SK-N-SH (cell line): ENCODE data around the gene OBSCN. TPM values are rescaled to one million over a fixed set of nuclear protein-coding genes. Genes with fewer than 3 reads are reported as not detected.

ENCODE experiments used
- CTCF ChIA-PET: fragments of 300-600, 350-600 bp; formaldehyde crosslinking; extraction: SDS; loops from one replicate; lab custom pipeline; 2021; lab: Yijun Ruan, JAX
- POLR2A ChIA-PET: fragments of 350-600 bp; sonication (Branson Sonifier 250); formaldehyde crosslinking; extraction: SDS; loops from one replicate; lab custom pipeline; 2020; ENCODE audit warnings: antibody characterized with exemption, inconsistent platforms; lab: Yijun Ruan, JAX
- DNase-seq: peaks from one replicate; pipeline ENCODE4 v3.0.0; 2012
- H2AFZ ChIP-seq: fragments of 200-600 bp; sonication (generic); 2 replicates; pipeline ENCODE4 v1.8.1; 2016; ENCODE audit warnings: antibody characterized with exemption, mild to moderate bottlenecking, low read depth
- H3F3A ChIP-seq: fragments of 200-600 bp; sonication (generic); replicated peaks from 2 replicates; pipeline ENCODE3; 2016; ENCODE audit warnings: antibody characterized with exemption, mild to moderate bottlenecking; ENCODE audit not compliant: insufficient read depth
- H3K27ac ChIP-seq, 2 experiments: fragments of 200-500 bp in 1 of 2; fragments of 200-600 bp in 1 of 2; sonication (Bioruptor generic) in 1 of 2; sonication (generic), shearing (Covaris generic) in 1 of 2; 2 replicates each; pipeline versions ENCODE4 v1.5.1 to v1.6.1; 2014 to 2016; ENCODE audit warnings: low read depth in 2 of 2, inconsistent platforms in 1 of 2, low read length in 1 of 2, mild to moderate bottlenecking in 1 of 2, mixed read lengths in 1 of 2
- H3K27me3 ChIP-seq: fragments of 200-600 bp; sonication (generic), shearing (Covaris generic); 2 replicates; pipeline ENCODE4 v1.6.1; 2016; ENCODE audit warnings: mixed run types; ENCODE audit not compliant: insufficient read depth
- H3K36me3 ChIP-seq, 2 experiments: fragments of 200-500 bp in 1 of 2; fragments of 200-600 bp in 1 of 2; sonication (Bioruptor generic) in 1 of 2; sonication (generic) in 1 of 2; replicated peaks in 1 of 2; 2 replicates each; pipeline versions ENCODE3 to v1.5.1; 2014 to 2016; ENCODE audit warnings: low read length in 1 of 2, mild to moderate bottlenecking in 1 of 2; ENCODE audit not compliant: insufficient read depth in 2 of 2, control insufficient read depth in 1 of 2
- H3K4me1 ChIP-seq, 2 experiments: fragments of 200-500 bp in 1 of 2; fragments of 200-600 bp in 1 of 2; sonication (Bioruptor generic) in 1 of 2; sonication (generic), shearing (Covaris generic) in 1 of 2; 2 replicates each; pipeline versions ENCODE4 v1.5.1 to v1.6.1; 2014 to 2016; ENCODE audit warnings: low read depth in 1 of 2, low read length in 1 of 2, mixed run types in 1 of 2; ENCODE audit not compliant: insufficient read depth in 2 of 2, control insufficient read depth in 1 of 2
- H3K4me2 ChIP-seq: fragments of 200-600 bp; sonication (generic), shearing (Covaris generic); 2 replicates; pipeline ENCODE4 v1.6.1; 2017; ENCODE audit warnings: mixed run types
- H3K4me3 ChIP-seq, 2 experiments: fragments of 200-500 bp in 1 of 2; fragments of 200-600 bp in 1 of 2; sonication (Bioruptor generic) in 1 of 2; sonication (generic), shearing (Covaris generic) in 1 of 2; 2 replicates each; pipeline versions ENCODE4 v1.5.1 to v1.8.1; 2014 to 2016; ENCODE audit warnings: low read depth in 2 of 2, inconsistent platforms in 1 of 2, low read length in 1 of 2, mild to moderate bottlenecking in 1 of 2, mixed read lengths in 1 of 2, moderate library complexity in 1 of 2
- H3K79me2 ChIP-seq: fragments of 200-600 bp; sonication (generic); 2 replicates; pipeline ENCODE4 v1.8.1; 2017; ENCODE audit warnings: mild to moderate bottlenecking; ENCODE audit not compliant: insufficient read depth
- H3K9ac ChIP-seq: fragments of 200-600 bp; sonication (generic); 2 replicates; pipeline ENCODE4 v1.6.1; 2017; ENCODE audit warnings: mixed run types
- H3K9me2 ChIP-seq: fragments of 200-600 bp; sonication (generic); 2 replicates; pipeline ENCODE4 v1.6.1; 2017; ENCODE audit warnings: mixed run types
- H3K9me3 ChIP-seq: fragments of 200-600 bp; sonication (generic); 2 replicates; pipeline ENCODE4 v1.6.1; 2017; ENCODE audit warnings: mixed run types, mild to moderate bottlenecking, moderate library complexity
- H4K20me1 ChIP-seq: fragments of 200-600 bp; sonication (generic); 2 replicates; pipeline ENCODE4 v1.6.1; 2017; ENCODE audit warnings: mild to moderate bottlenecking, mixed run types; ENCODE audit not compliant: insufficient read depth
- ELF1 ChIP-seq: IDR thresholded peaks from 2 replicates; pipeline ENCODE4 v1.4.0; 2012
- EZH2phosphoT487 ChIP-seq: fragments of 200-600 bp; sonication (generic); IDR thresholded peaks from 2 replicates; pipeline ENCODE4 v1.6.1; 2017; ENCODE audit warnings: low read depth, mixed run types, mild to moderate bottlenecking, antibody characterized with exemption, moderate library complexity, borderline replicate concordance
- FOSL2 ChIP-seq: IDR thresholded peaks from 2 replicates; pipeline ENCODE4 v1.4.0; 2012; ENCODE audit warnings: low read depth, mild to moderate bottlenecking, moderate library complexity, borderline replicate concordance
- IRF3 ChIP-seq: fragments of 150-350 bp; IDR thresholded peaks from 2 replicates; pipeline ENCODE4 v1.6.1; 2016; ENCODE audit warnings: mild to moderate bottlenecking, low read depth, low read length
- MXI1 ChIP-seq: IDR thresholded peaks from 2 replicates; pipeline ENCODE4 v1.6.1; 2012; ENCODE audit warnings: mild to moderate bottlenecking, low read depth, low read length, improper control_type of control experiment
- NRF1 ChIP-seq: IDR thresholded peaks from 2 replicates; pipeline ENCODE4 v1.6.1; 2012; ENCODE audit warnings: low read depth, mild to moderate bottlenecking, low read length
- PBX3 ChIP-seq: IDR thresholded peaks from 2 replicates; pipeline ENCODE4; 2012
- RCOR1 ChIP-seq: fragments of 150-350 bp; IDR thresholded peaks from 2 replicates; pipeline ENCODE4 v1.6.1; 2017; ENCODE audit warnings: antibody characterized with exemption, low read length
- RFX5 ChIP-seq: IDR thresholded peaks from 2 replicates; pipeline ENCODE4 v1.6.1; 2012; ENCODE audit warnings: mild to moderate bottlenecking, improper control_type of control experiment, low read length
- RXRA ChIP-seq: IDR thresholded peaks from 2 replicates; pipeline ENCODE4 v1.4.0; 2012; ENCODE audit warnings: low read depth, mild to moderate bottlenecking, borderline replicate concordance
- SIN3A ChIP-seq: IDR thresholded peaks from 2 replicates; pipeline ENCODE4 v1.6.1; 2012; ENCODE audit warnings: low read depth, mild to moderate bottlenecking, low read length, moderate library complexity, borderline replicate concordance
- TAF1 ChIP-seq: IDR thresholded peaks from 2 replicates; pipeline ENCODE4 v1.6.1; 2012; ENCODE audit warnings: low read depth, mild to moderate bottlenecking, low read length, moderate library complexity, borderline replicate concordance
- TCF12 ChIP-seq: IDR thresholded peaks from 2 replicates; pipeline ENCODE4 v1.4.0; 2012
- USF2 ChIP-seq: fragments of 150-350 bp; IDR thresholded peaks from 2 replicates; pipeline ENCODE4 v1.6.1; 2017; ENCODE audit warnings: antibody characterized with exemption, low read length, low read depth, borderline replicate concordance
- WGBS: methylation state at CpG from one replicate; pipeline ENCODE4 v1.1.6; 2017; ENCODE audit warnings: low lambda C conversion rate; 5-methylcytosine and 5-hydroxymethylcytosine counted together
- polyA plus RNA-seq, 3 experiments: library from polyadenylated mRNA; depleted of rRNA; stranded (reverse); fragments of >200 nt; gene quantifications; 2 replicates each; pipeline ENCODE4 v1.2.3, GENCODE V29; 2012
- TF ChIP-seq, protein P1 (sequence below): IDR thresholded peaks from 2 replicates; pipeline ENCODE4 v1.6.1; 2012; ENCODE audit warnings: mild to moderate bottlenecking, low read depth, low read length, moderate library complexity
- TF ChIP-seq, protein P2 (sequence below): IDR thresholded peaks from 2 replicates; pipeline ENCODE4 v1.4.0; 2012; ENCODE audit warnings: low read depth, borderline replicate concordance
- TF ChIP-seq, protein P3 (sequence below): IDR thresholded peaks from 2 replicates; pipeline ENCODE4 v1.4.0; 2012; ENCODE audit warnings: low read depth, borderline replicate concordance

Gene OBSCN
- polyA plus RNA-seq, 1 of the 3 experiments (the other 2 are of a cell fraction), result 4.0 TPM

- TF ChIP-seq IRF3 (no peak), RXRA (no peak), SIN3A (no peak)
Measured at GRCh38 chr1:228238461-228238860, 30.6 kb downstream of the OBSCN start (continued).

DNA sequence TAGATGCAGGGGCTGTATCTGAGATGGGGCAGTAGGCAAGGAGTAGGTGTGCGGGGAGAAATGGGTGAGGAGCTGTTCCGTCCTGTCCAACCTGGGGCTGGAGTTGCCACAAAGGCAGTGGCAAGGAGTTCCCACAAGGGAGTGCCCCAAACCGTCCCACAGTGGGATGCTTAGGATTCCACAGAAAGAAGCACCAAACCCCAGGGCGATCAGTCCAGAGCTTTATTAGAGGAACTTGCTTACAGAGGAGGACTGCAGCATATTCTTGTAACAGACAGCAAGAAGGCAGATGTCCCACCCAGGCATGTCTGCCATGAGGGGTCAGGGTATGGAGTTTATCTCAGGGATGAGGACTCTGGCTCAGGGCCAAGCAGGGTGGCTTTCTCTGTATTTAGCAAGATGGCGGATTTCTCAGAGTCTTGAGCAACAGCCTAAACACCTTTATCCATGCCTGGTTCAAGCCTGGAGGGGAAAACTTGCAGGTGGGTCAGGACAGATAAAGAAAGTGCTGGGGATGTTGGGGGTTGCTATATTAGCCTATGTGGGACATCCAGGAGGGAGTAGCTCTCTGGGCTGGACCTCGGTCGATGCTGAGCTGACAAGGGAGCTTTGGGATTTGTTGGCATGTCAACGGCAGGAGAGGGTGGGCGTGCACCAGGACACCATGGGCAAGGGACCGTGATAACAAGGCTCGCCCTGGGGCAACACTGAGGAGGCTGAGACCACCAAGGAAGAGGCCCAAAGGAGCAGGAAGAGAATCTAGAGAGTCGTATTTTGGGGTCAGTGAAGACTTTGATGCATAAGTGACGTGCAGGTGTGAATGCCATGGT, 32.8 kb downstream of the OBSCN start:
- H3K4me3 ChIP-seq, result no peak overlapping the region; a peak in 1 of 4 replicates
- H3K27me3 ChIP-seq, result no peaks in the 10 kb centered on the region
- peaks cover 17 to 26% of the 10 kb centered on the region in 2 experiments for H3K36me3 ChIP-seq
- no peak overlapping the region for H3K27ac ChIP-seq
- no peaks in the 10 kb centered on the region for H3F3A ChIP-seq
- H4K20me1 ChIP-seq, result no peaks in the 10 kb centered on the region
- no peak for DNase-seq
- H3K4me1 ChIP-seq, result no peaks in the 10 kb centered on the region
- peaks cover 22% of the 10 kb centered on the region; the same call in 1 of the 2 replicates for H3K9me3 ChIP-seq
- H3K9me2 ChIP-seq, result no peaks in the 10 kb centered on the region
- POLR2A ChIA-PET, result no interaction called here
- no peak overlapping the region for H2AFZ ChIP-seq
- CTCF ChIA-PET, result interaction anchor here (0.8 kb wide), 1 partner anchor 8 kb away, joined by 3 read pairs; no protein-coding TSS in a partner anchor
- 73% methylated on average over 12 of the region's 13 CpGs for WGBS
- no peak overlapping the region for H3K9ac ChIP-seq
- H3K79me2 ChIP-seq, result no peaks in the 10 kb centered on the region
- no peak overlapping the region for H3K4me2 ChIP-seq
- TF ChIP-seq ELF1 (no peak), NRF1 (no peak), RXRA (no peak), PBX3 (no peak), TCF12 (no peak), MXI1 (no peak), USF2 (no peak), EZH2phosphoT487 (no peak), TAF1 (no peak), RFX5 (no peak), SIN3A (no peak), FOSL2 (no peak), RCOR1 (no peak)
- TF ChIP-seq, protein P1, sequence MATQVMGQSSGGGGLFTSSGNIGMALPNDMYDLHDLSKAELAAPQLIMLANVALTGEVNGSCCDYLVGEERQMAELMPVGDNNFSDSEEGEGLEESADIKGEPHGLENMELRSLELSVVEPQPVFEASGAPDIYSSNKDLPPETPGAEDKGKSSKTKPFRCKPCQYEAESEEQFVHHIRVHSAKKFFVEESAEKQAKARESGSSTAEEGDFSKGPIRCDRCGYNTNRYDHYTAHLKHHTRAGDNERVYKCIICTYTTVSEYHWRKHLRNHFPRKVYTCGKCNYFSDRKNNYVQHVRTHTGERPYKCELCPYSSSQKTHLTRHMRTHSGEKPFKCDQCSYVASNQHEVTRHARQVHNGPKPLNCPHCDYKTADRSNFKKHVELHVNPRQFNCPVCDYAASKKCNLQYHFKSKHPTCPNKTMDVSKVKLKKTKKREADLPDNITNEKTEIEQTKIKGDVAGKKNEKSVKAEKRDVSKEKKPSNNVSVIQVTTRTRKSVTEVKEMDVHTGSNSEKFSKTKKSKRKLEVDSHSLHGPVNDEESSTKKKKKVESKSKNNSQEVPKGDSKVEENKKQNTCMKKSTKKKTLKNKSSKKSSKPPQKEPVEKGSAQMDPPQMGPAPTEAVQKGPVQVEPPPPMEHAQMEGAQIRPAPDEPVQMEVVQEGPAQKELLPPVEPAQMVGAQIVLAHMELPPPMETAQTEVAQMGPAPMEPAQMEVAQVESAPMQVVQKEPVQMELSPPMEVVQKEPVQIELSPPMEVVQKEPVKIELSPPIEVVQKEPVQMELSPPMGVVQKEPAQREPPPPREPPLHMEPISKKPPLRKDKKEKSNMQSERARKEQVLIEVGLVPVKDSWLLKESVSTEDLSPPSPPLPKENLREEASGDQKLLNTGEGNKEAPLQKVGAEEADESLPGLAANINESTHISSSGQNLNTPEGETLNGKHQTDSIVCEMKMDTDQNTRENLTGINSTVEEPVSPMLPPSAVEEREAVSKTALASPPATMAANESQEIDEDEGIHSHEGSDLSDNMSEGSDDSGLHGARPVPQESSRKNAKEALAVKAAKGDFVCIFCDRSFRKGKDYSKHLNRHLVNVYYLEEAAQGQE, result no peak
- TF ChIP-seq, protein P2, sequence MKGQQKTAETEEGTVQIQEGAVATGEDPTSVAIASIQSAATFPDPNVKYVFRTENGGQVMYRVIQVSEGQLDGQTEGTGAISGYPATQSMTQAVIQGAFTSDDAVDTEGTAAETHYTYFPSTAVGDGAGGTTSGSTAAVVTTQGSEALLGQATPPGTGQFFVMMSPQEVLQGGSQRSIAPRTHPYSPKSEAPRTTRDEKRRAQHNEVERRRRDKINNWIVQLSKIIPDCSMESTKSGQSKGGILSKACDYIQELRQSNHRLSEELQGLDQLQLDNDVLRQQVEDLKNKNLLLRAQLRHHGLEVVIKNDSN, result no peak
- TF ChIP-seq, protein P3, sequence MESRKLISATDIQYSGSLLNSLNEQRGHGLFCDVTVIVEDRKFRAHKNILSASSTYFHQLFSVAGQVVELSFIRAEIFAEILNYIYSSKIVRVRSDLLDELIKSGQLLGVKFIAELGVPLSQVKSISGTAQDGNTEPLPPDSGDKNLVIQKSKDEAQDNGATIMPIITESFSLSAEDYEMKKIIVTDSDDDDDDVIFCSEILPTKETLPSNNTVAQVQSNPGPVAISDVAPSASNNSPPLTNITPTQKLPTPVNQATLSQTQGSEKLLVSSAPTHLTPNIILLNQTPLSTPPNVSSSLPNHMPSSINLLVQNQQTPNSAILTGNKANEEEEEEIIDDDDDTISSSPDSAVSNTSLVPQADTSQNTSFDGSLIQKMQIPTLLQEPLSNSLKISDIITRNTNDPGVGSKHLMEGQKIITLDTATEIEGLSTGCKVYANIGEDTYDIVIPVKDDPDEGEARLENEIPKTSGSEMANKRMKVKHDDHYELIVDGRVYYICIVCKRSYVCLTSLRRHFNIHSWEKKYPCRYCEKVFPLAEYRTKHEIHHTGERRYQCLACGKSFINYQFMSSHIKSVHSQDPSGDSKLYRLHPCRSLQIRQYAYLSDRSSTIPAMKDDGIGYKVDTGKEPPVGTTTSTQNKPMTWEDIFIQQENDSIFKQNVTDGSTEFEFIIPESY, result no peak
